GM12892 (cell line): ENCODE results near the gene CXCL5.

Experiments used
- POLR2A ChIP-seq: IDR thresholded peaks from 2 replicates; pipeline ENCODE4 v1.6.1; 2011; ENCODE audit warnings: low read depth, low read length, control low read depth
- TAF1 ChIP-seq: IDR thresholded peaks from 2 replicates; pipeline ENCODE4 v1.6.1; 2011; ENCODE audit warnings: low read depth, mild to moderate bottlenecking, control low read depth, low read length, borderline replicate concordance

DNA sequence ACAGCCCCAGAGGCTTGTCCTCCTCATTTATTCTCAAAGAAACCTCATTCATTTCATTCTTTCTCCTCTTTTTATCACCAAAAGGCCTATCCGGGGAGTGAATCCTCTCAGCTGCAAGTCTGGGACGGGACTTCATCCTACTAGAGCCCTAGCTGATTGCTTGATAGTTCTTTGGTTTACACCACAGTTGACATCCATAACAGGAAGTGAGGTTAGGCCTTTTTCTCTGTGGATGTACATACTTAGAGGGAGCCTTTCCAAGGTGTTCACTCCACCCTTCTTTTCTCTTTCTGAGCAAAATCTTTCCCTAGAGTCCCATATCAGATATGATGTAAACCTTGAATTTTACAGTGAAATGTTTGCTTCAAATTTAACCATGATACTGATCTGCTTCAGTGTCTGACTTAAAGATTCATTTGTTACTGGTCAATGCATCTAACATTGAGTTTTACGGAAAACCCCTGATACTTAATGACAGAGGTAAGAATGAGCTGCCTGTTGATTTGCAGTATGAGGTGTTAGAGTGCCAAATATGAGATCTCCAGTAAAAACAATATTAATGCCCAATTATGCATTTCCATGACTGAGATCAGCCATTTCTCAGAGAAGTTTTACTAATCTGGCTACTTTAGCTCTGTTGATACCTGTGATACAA, 16.8 kb upstream of the CXCL5 start:
- TF ChIP-seq TAF1, result no peak
- no peak for TF ChIP-seq POLR2A
